Measurements from ENCODE around the gene MRM2. TPM values are rescaled to one million over a fixed set of nuclear protein-coding genes. Genes with fewer than 3 reads are reported as not detected.

The MRM2 gene
- total and polyA plus RNA-seq, 10 of the 15 experiments (the other 5 are each of a cell fraction or from before 2014, with no cell fraction given), result 43.2 to 128 (median 71.4) TPM

GRCh38 chr7:2259480-2259879, 17.5 kb upstream of the MRM2 start:
- SMC1A ChIA-PET (ENCODE audit: uncharacterized antibody, unreplicated experiment), result interaction anchor here (0.6 to 3.1 kb wide), 11 partner anchors 11 to 106 kb away, joined by 3 to 14 read pairs (median 5); no protein-coding TSS in a partner anchor
- H3K9me3 ChIP-seq (replicated peaks; ENCODE audit: control insufficient read depth, insufficient read depth, low read length), result no peaks in the 10 kb centered on the region
- CTCF ChIA-PET, result interaction anchor here (1.1 to 4.0 kb wide), 8 partner anchors 8 to 88 kb away, joined by 3 to 21 read pairs (median 6); no protein-coding TSS in a partner anchor
- peak overlapping the region; percentile 65 for H3K27ac ChIP-seq (ENCODE audit: control insufficient read depth, insufficient read depth)
- RAD21 ChIA-PET (ENCODE audit: unreplicated experiment), result interaction anchor here (0.6 to 2.0 kb wide), 9 partner anchors 18 to 188 kb away, joined by 3 to 6 read pairs (median 3); partner anchors contain the start of genes MRM2 and NUDT1
- WGBS (ENCODE audit: insufficient coverage, insufficient replicate concordance, low lambda C conversion rate, missing lambda C conversion rate), result 46% methylated on average over 9 of the region's 9 CpGs
- H3K79me2 ChIP-seq (ENCODE audit: control insufficient read depth, insufficient read depth, low read length), result peaks cover 7% of the 10 kb centered on the region
- peaks cover 45% of the 10 kb centered on the region for H3K4me1 ChIP-seq (ENCODE audit: control insufficient read depth, insufficient read depth, low read length)
- DNase-seq (ENCODE audit: low read depth, low spot score) (no peak), ATAC-seq (peak; percentile 18), FAIRE-seq (no peak)
- intact Hi-C loops (cut with micrococcal nuclease; ENCODE audit: unreplicated experiment), result no loop called here
- H3K9ac ChIP-seq (ENCODE audit: control insufficient read depth, insufficient read depth, low read length), result peak overlapping the region; percentile 29; the same call in 1 of the 2 replicates
- no peaks in the 10 kb centered on the region for H3K27me3 ChIP-seq (replicated peaks in 1 of 2; ENCODE audit: control insufficient read depth in 2 of 2, insufficient read depth in 2 of 2, low read length in 1 of 2)
- H3K4me2 ChIP-seq (ENCODE audit: control insufficient read depth, insufficient read depth), result peak overlapping the region; percentile 45
- BruUV-seq (replicated peaks), result no TSS peak
- in situ Hi-C loops (cut with MboI), result no loop called here
- no peaks in the 10 kb centered on the region for H4K20me1 ChIP-seq (ENCODE audit: control insufficient read depth, insufficient read depth)
- H3K4me3 ChIP-seq, result no peak overlapping the region
- H2AFZ ChIP-seq (ENCODE audit: control insufficient read depth, low read depth, low read length), result no peak overlapping the region
- peaks cover 12 to 42% of the 10 kb centered on the region in 2 experiments for H3K36me3 ChIP-seq (ENCODE audit: control insufficient read depth in 2 of 2, insufficient read depth in 2 of 2, low read length in 1 of 2)
- TF ChIP-seq ELK1 (IDR thresholded peaks at IDR 0.05; ENCODE audit: low read depth, low read length), result no peak
- no peak for TF ChIP-seq SMAD5 (IDR thresholded peaks at IDR 0.05; ENCODE audit: low read depth)
- TF ChIP-seq SREBF2 (IDR thresholded peaks at IDR 0.05; ENCODE audit: low read length), result no peak
- TF ChIP-seq, protein P1, sequence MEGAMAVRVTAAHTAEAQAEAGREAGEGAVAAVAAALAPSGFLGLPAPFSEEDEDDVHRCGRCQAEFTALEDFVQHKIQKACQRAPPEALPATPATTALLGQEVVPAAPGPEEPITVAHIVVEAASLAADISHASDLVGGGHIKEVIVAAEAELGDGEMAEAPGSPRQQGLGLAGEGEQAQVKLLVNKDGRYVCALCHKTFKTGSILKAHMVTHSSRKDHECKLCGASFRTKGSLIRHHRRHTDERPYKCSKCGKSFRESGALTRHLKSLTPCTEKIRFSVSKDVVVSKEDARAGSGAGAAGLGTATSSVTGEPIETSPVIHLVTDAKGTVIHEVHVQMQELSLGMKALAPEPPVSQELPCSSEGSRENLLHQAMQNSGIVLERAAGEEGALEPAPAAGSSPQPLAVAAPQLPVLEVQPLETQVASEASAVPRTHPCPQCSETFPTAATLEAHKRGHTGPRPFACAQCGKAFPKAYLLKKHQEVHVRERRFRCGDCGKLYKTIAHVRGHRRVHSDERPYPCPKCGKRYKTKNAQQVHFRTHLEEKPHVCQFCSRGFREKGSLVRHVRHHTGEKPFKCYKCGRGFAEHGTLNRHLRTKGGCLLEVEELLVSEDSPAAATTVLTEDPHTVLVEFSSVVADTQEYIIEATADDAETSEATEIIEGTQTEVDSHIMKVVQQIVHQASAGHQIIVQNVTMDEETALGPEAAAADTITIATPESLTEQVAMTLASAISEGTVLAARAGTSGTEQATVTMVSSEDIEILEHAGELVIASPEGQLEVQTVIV (IDR thresholded peaks at IDR 0.05; ENCODE audit: borderline replicate concordance, partially characterized antibody), result no peak
- TF ChIP-seq GATAD2B (conservative IDR thresholded peaks at IDR 0.05; ENCODE audit: low read depth), result no peak
- no peak for TF ChIP-seq EED (IDR thresholded peaks at IDR 0.05; ENCODE audit: low read depth)
- TF ChIP-seq NFYA (IDR thresholded peaks at IDR 0.05; ENCODE audit: borderline replicate concordance, low read depth, low read length), result no peak
- TF ChIP-seq ATF3 (IDR thresholded peaks at IDR 0.05; ENCODE audit: borderline replicate concordance, extremely low read depth, low read depth, low read length), result no peak
- no peak for TF ChIP-seq CBX5 (IDR thresholded peaks at IDR 0.05; ENCODE audit: low read depth)
- TF ChIP-seq FOS (IDR thresholded peaks at IDR 0.05; ENCODE audit: borderline replicate concordance, extremely low read depth, insufficient read length), result no peak
- TF ChIP-seq ESRRA (IDR thresholded peaks at IDR 0.05; ENCODE audit: low read length), result no peak
- POLR2A ChIA-PET, result interaction anchor here (0.9 to 1.6 kb wide), 6 partner anchors 10 to 53 kb away, joined by 3 to 7 read pairs (median 4); no protein-coding TSS in a partner anchor
